ENCODE data around the gene CLTCL1. TPM values are rescaled to one million over a fixed set of nuclear protein-coding genes. Genes with fewer than 3 reads are reported as not detected.
A peak's percentile ranks its signal among the peaks of the same experiment; 100 is the strongest.
"Not testable (repeated sequence)": the region's sequence is repeated elsewhere in the genome, so short reads cannot be mapped to it uniquely, and the experiment has no call there.

Gene CLTCL1
- total RNA-seq: 10 to 100 TPM; 16.6 to 26.7 (median 21.7) TPM
- 19.7 TPM for polyA plus RNA-seq
- long read RNA-seq, donor 1, full-length matches to known transcripts: 3 of 21 reads
- long read RNA-seq, donor 1, partial matches to known transcripts: 12 of 21 reads
- long read RNA-seq, donor 1, other reads (novel, unspliced or antisense): 6 of 21 reads
- long read RNA-seq, donor 2, full-length matches to known transcripts: 8 of 18 reads
- long read RNA-seq, donor 2, partial matches to known transcripts: 0 of 18 reads
- long read RNA-seq, donor 2, other reads (novel, unspliced or antisense): 10 of 18 reads
- long read RNA-seq, donor 3, full-length matches to known transcripts: 22 of 63 reads
- long read RNA-seq, donor 3, partial matches to known transcripts: 24 of 63 reads
- long read RNA-seq, donor 3, other reads (novel, unspliced or antisense): 17 of 63 reads
- long read RNA-seq, donor 4, full-length matches to known transcripts: 18 of 28 reads
- long read RNA-seq, donor 4, partial matches to known transcripts: 6 of 28 reads
- long read RNA-seq, donor 4, other reads (novel, unspliced or antisense): 4 of 28 reads

DNA sequence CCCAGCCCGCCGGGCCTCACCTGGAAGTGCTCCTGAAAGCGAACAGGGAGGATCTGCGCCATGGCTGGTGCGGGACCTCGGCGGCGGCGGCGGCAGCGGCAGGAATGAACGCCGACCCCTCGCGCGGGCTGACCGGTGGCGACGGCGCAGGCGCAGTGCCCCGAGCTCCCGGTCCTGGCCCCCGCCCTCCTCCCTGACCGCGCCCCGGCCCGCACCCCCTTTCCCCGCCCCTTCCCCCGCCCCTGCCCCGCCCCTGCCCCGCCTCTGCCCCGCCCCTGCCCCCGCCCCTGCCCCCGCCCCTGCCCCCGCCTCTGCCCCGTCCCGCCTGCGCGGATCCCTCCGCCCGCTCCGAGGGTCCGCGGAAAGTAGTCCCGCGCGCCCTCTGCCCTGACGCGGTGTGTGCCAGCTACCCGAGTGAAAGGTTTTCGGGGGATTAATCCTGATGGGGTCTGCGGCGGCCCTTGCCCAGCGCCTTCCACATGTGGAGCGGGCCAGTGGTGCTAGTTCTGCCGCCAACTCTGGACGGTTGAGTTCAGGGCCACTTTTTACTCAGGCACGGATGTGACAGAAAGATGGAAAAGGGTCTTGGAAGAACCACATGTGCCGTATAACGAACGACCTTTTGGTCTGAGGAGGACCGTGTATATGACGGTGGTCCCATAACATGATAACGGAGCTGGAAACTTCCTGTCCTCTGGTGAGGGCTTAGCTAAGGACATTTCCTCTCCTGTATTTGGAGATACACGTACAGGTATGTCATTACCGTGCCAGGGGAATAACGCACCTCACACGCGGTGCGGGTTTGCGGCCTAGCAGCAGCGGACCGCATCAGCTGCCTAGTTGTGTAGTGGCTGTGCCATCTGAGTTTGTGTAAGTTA lies at the start of gene CLTCL1:
TSS of gene CLTCL1 (minus strand) at position 140 of the 878 bp plus-strand sequence. CDS start at position 62, 78 bp downstream.
- DNase-seq (peak; percentile 87 to 95 (median 94)), ATAC-seq (peak; percentile 86 to 92)
- Histone ChIP-seq H3K9me3 (ENCODE audit: control insufficient read depth, low read length) (no peaks in the 10 kb centered on the region), H3K4me1 (ENCODE audit: control insufficient read depth, insufficient read depth, low read length) (peaks cover 13% of the 10 kb centered on the region), H3K27ac (ENCODE audit: low read length) (peak within 1 kb of the TSS; percentile 87), H3K27me3 (ENCODE audit: control insufficient read depth, insufficient read depth) (no peaks in the 10 kb centered on the region), H3K4me3 (ENCODE audit: low read length) (peak within 1 kb of the TSS; percentile 95)
- intact Hi-C loops (cut with DNase I): loop anchor here in 1 of 4 donors (5.0 kb wide), 1 partner anchor 115 kb away; the partner anchor contains the start of gene SLC25A1
- 4% methylated on average over 69 of the region's 74 CpGs for WGBS

DNA sequence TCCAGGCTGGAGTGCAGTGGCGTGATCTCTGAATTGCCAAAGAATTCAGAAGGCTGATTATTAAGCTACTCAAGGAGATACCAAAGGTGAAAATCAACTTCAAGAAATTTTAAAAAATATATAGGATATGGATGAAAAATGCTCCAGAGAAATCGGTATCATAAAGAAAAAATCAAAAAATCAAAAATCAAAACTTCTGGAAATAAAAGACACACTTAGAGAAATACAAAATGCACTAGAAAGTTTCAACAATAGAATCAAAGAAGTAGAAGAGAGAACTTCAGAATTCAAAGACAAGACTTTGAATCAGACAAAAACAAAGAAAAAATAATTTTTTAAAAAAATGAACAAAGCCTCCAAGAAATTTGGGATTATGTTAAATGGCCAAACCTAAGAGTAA lies 45.6 kb upstream of the CLTCL1 start:
- DNase-seq (no peak), ATAC-seq (no peak)
- 97% methylated on average over 2 of the region's 2 CpGs for WGBS
- no peak overlapping the region for H3K4me3 ChIP-seq (ENCODE audit: low read length)
- no peak overlapping the region for H3K27ac ChIP-seq (ENCODE audit: low read length)
- no peaks in the 10 kb centered on the region for H3K4me1 ChIP-seq (ENCODE audit: control insufficient read depth, insufficient read depth, low read length)
- intact Hi-C loops (cut with DNase I): no loop called here
- H3K27me3 ChIP-seq (ENCODE audit: control insufficient read depth, insufficient read depth): no peaks in the 10 kb centered on the region
- H3K9me3 ChIP-seq (ENCODE audit: control insufficient read depth, low read length): peaks cover 6% of the 10 kb centered on the region

DNA sequence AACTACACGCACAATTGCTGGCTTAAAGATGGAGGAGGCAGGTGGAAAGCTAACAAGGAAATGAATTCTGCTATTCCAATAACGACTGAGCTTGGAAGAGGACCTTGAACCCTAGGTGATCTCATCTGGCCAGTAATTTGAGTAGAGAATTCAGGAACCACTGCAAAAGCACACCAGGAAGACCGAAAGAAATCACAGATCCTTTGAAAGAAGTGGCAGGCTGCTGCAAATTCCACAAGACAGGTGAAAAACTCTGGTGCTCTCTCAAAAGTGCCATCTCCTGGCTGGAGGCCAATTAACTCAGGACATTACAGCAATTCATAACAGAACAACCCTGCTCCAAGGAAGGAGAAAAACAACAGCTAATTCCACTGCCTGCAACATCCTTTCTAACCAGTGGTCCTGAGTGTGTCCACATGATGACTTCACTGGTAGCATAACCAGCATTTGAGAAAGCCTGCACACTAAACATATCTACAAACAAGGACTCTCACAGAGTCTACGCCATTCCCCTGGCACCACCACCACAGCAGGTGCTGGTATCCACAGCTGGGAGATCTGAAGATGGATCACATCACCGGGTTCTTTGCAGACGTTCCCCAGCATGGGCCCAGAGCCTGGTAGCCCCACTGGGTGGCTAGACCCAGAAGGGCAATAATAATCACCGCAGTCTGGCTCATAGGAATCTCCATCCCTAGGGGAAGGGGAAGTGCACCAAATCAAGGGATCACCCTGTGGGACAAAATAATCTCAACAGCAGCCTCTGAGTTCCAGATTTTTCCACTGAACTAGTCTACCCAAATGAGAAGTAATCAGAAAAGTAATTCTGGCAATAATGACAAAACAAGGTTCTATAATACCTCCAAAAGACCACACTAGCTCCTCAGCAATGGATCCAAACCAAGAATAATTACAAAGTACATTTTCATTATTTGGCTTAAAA lies 44.9 kb upstream of the CLTCL1 start:
- H3K27me3 ChIP-seq (ENCODE audit: control insufficient read depth, insufficient read depth): no peaks in the 10 kb centered on the region
- 97% methylated on average over 7 of the region's 7 CpGs for WGBS
- DNase-seq: no peak
- intact Hi-C loops (cut with DNase I): no loop called here
- peaks cover 6% of the 10 kb centered on the region for H3K9me3 ChIP-seq (ENCODE audit: control insufficient read depth, low read length)
- H3K27ac ChIP-seq (ENCODE audit: low read length): no peak overlapping the region
- no peaks in the 10 kb centered on the region for H3K4me1 ChIP-seq (ENCODE audit: control insufficient read depth, insufficient read depth, low read length)
- no peak for ATAC-seq
- no peak overlapping the region for H3K4me3 ChIP-seq (ENCODE audit: low read length)

DNA sequence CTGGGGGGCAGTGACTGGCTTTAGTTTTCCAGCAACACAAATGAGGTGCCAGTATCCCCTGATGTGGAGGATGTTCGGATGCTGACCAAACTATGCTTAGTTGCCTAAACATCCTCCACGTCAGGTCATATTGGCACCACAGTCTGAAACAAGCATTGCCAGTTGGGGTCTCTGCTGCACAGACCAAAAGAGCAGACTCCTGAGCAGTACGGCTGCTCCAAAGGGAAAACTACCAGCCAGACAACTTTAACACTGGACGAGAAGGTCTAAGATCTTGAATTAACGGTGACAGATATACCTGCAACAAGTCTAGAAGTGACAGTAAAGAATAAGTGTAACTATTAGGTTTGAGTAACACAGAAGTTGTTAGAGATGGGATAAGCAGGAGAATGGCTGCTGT lies 40.5 kb upstream of the CLTCL1 start:
- 98% methylated on average over 5 of the region's 5 CpGs for WGBS
- no peaks in the 10 kb centered on the region for H3K4me1 ChIP-seq (ENCODE audit: control insufficient read depth, insufficient read depth, low read length)
- no peak for DNase-seq
- no peak for ATAC-seq
- H3K9me3 ChIP-seq (ENCODE audit: control insufficient read depth, low read length): peaks cover 6% of the 10 kb centered on the region
- no peaks in the 10 kb centered on the region for H3K27me3 ChIP-seq (ENCODE audit: control insufficient read depth, insufficient read depth)
- no peak overlapping the region for H3K27ac ChIP-seq (ENCODE audit: low read length)
- H3K4me3 ChIP-seq (ENCODE audit: low read length): no peak overlapping the region
- intact Hi-C loops (cut with DNase I): no loop called here

DNA sequence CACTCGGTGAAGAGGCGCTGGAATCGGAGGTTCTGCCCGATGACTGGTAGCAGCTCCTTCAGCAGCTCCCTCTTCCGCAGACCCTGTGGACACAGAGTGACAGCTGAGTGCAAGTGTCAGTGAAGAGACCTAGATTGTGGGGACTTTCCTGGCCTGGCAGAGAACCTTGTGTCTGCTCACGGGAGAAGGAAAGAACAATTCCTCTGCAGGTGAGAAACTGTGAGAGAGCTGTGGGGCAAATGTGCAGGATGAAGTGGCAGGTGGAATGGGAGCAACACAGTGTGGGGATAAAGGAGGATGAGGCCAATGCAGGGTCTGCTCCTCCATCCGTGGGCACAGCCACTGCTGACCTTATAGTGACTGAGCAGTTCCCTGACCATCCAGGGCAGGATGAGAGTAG lies 40.0 kb upstream of the CLTCL1 start:
- no peak for ATAC-seq

DNA sequence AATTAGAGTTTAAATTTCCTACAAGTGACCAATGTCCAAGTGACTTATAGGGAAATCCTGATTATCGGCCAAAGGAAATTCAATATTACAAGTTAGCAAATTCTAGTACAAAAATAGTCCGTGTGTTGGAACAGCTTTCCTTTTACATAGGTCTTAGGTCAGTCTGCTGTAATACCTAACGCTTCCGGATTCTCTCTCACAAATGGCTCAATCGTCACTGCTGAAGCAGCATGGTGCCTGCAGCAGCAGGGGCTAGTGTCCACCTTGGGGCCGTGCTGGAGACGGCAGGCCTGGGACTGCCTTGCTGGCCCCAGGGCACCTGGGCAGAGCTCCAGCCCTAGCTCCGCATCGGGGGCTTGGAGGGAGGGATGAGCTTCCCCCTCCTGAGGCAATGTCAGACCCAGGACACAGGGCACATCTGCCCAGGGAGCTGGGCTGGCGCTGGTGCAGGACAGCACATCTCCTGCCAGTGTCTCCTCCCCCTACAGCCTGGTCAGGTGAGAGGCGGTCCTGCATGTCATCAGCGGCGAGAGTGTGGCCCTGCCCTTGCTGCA lies 39.4 kb upstream of the CLTCL1 start:
- DNase-seq (no peak), ATAC-seq (no peak)
- 97% methylated on average over 13 of the region's 13 CpGs for WGBS
- intact Hi-C loops (cut with DNase I): no loop called here
- H3K9me3 ChIP-seq (ENCODE audit: control insufficient read depth, low read length): peaks cover 2% of the 10 kb centered on the region
- H3K4me1 ChIP-seq (ENCODE audit: control insufficient read depth, insufficient read depth, low read length): no peaks in the 10 kb centered on the region
- no peak overlapping the region for H3K4me3 ChIP-seq (ENCODE audit: low read length)
- no peak overlapping the region for H3K27ac ChIP-seq (ENCODE audit: low read length)
- H3K27me3 ChIP-seq (ENCODE audit: control insufficient read depth, insufficient read depth): no peaks in the 10 kb centered on the region

More for the DNA sequence above, 40.0 kb upstream of the CLTCL1 start:
- H3K4me3 ChIP-seq (ENCODE audit: low read length): no peak overlapping the region
- H3K9me3 ChIP-seq (ENCODE audit: control insufficient read depth, low read length): peaks cover 4% of the 10 kb centered on the region
- H3K4me1 ChIP-seq (ENCODE audit: control insufficient read depth, insufficient read depth, low read length): no peaks in the 10 kb centered on the region
- no peaks in the 10 kb centered on the region for H3K27me3 ChIP-seq (ENCODE audit: control insufficient read depth, insufficient read depth)
- no peak for DNase-seq
- intact Hi-C loops (cut with DNase I): no loop called here
- 91% methylated on average over 7 of the region's 7 CpGs for WGBS
- H3K27ac ChIP-seq (ENCODE audit: low read length): no peak overlapping the region

DNA sequence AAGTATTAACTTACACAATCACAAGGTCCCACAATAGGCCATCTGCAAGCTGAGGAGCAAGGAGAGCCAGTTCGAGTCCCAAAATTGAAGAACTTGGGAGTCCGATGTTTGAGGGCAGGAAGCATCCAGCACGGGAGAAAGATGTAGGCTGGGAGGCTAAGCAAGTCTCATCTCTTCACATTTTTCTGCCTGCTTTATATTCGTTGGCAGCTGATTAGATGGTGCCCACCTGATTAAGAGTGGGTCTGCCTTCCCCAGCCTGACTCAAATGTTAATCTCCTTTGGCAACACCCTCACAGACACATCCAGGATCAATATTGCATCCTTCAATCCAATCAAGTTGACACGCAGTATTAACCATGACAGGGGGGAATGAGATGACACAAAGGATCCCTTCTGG lies 38.7 kb upstream of the CLTCL1 start:
- 96% methylated on average over 5 of the region's 5 CpGs for WGBS
- intact Hi-C loops (cut with DNase I); H3K4me3 ChIP-seq (ENCODE audit: low read length); DNase-seq; ATAC-seq; H3K4me1 ChIP-seq (ENCODE audit: control insufficient read depth, insufficient read depth, low read length); H3K9me3 ChIP-seq (ENCODE audit: control insufficient read depth, low read length); H3K27ac ChIP-seq (ENCODE audit: low read length); H3K27me3 ChIP-seq (ENCODE audit: control insufficient read depth, insufficient read depth): not testable (repeated sequence)

DNA sequence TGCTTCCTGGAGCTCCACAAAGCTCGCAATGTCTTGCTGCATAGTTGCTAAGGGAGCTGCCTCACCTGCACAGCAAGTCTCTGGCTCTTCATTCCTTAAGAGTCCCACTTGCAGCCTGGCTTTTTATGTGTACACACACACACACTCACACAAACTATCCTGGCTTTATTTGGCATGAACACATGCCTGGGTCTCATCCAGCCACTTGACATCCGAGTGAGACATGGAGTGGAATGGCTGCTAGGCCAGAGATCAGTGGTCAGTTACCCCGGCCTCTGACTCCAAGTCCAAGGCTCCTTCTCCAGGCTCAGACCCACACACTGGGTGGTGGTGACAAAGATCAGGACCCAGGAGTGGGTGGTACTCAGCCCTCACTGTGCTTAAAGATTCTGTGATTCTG lies 37.9 kb upstream of the CLTCL1 start:
- WGBS: 88% methylated on average over 3 of the region's 3 CpGs
- H3K4me3 ChIP-seq (ENCODE audit: low read length): no peak overlapping the region
- no peaks in the 10 kb centered on the region for H3K27me3 ChIP-seq (ENCODE audit: control insufficient read depth, insufficient read depth)
- intact Hi-C loops (cut with DNase I): no loop called here
- ATAC-seq (no peak), DNase-seq (no peak)
- H3K27ac ChIP-seq (ENCODE audit: low read length): no peak overlapping the region
- no peaks in the 10 kb centered on the region for H3K4me1 ChIP-seq (ENCODE audit: control insufficient read depth, insufficient read depth, low read length)
- H3K9me3 ChIP-seq (ENCODE audit: control insufficient read depth, low read length): peaks cover 2% of the 10 kb centered on the region

DNA sequence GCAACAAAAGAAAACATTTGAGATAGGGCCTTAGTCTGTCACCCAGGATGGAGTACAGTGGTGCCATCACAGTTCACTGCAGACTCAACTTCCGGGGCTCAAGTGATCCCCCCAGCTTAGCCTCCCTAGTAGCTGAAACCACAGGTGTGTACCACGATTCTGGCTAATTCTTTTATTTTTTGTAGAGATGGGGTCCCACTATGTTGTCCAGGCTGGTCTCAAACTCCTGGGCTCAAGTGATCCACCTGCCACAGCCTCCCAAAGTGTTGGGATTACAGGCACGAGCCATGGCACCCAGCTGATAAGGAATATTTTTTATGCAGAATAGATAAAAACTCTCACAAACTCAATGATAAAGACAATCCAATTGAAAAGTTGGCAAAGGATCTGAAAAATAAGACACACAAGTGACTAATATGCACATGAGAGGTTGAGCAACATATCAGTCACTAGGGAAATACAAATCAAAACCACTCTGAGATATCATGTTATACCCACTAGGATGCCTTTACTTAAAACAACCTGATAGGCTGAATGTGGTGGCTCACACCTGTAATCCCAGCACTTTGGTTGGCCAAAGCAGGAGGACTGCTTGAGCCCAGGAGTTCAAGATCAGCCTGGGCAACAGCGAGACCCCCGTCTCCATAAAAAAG lies 33.9 kb upstream of the CLTCL1 start:
- no peak overlapping the region for H3K27ac ChIP-seq (ENCODE audit: low read length)
- H3K4me3 ChIP-seq (ENCODE audit: low read length): no peak overlapping the region
- WGBS: 93% methylated on average over 5 of the region's 5 CpGs
- no peaks in the 10 kb centered on the region for H3K4me1 ChIP-seq (ENCODE audit: control insufficient read depth, insufficient read depth, low read length)
- no peaks in the 10 kb centered on the region for H3K27me3 ChIP-seq (ENCODE audit: control insufficient read depth, insufficient read depth)
- DNase-seq (no peak), ATAC-seq (no peak)
- intact Hi-C loops (cut with DNase I): no loop called here
- H3K9me3 ChIP-seq (ENCODE audit: control insufficient read depth, low read length): no peaks in the 10 kb centered on the region

DNA sequence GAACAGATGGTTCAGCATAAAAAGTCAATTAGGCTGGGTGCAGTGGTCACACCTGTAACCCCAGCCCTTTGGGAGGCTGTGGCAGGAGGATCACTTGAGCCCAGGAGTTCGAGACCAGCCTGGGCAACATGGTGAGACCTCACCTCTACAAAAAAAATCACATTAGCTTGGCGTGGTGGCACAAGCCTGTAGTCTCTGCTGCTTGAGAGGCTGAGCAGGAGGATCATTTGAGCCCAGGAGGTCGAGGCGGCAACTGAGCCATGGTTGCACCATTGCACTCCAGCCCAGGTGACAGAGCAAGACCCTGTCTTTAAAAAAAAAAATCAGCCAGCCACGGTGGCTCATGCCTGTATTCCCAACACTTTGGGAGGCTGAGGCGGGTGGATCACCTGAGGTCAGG lies 31.9 kb upstream of the CLTCL1 start:
- WGBS: 90% methylated on average over 6 of the region's 6 CpGs
- H3K27me3 ChIP-seq (ENCODE audit: control insufficient read depth, insufficient read depth); DNase-seq; H3K27ac ChIP-seq (ENCODE audit: low read length); H3K4me1 ChIP-seq (ENCODE audit: control insufficient read depth, insufficient read depth, low read length); H3K4me3 ChIP-seq (ENCODE audit: low read length); H3K9me3 ChIP-seq (ENCODE audit: control insufficient read depth, low read length); ATAC-seq; intact Hi-C loops (cut with DNase I): not testable (repeated sequence)

Data from right cardiac atrium (tissue), 5 donors.